ENCODE results near the gene RAB10.

The RAB10 gene

GRCh38 chr2:26114151-26114550 is 80.3 kb downstream of the RAB10 start:
- H3K4me1 ChIP-seq (ENCODE audit: insufficient read depth, poor library complexity, severe bottlenecking), result no peaks in the 10 kb centered on the region
- H3K27ac ChIP-seq (ENCODE audit: poor library complexity, severe bottlenecking), result no peak overlapping the region
- no peak for TF ChIP-seq CTCF (IDR thresholded peaks at IDR 0.05; ENCODE audit: poor library complexity, severe bottlenecking)
- H3K36me3 ChIP-seq (ENCODE audit: low read depth), result peaks cover 59% of the 10 kb centered on the region
- no peak for DNase-seq (ENCODE audit: low spot score)
- no peaks in the 10 kb centered on the region for H3K27me3 ChIP-seq (ENCODE audit: insufficient read depth, poor library complexity, severe bottlenecking)
- H3K9me3 ChIP-seq (ENCODE audit: severe bottlenecking), result no peaks in the 10 kb centered on the region
- no peak for ATAC-seq (ENCODE audit: low read depth)
- H3K4me3 ChIP-seq (ENCODE audit: severe bottlenecking), result no peak overlapping the region

- no peak for TF ChIP-seq CTCF (IDR thresholded peaks at IDR 0.05; ENCODE audit: poor library complexity, severe bottlenecking)
- H3K27ac ChIP-seq (ENCODE audit: poor library complexity, severe bottlenecking), result no peak overlapping the region
- H3K36me3 ChIP-seq (ENCODE audit: low read depth), result peaks cover 22% of the 10 kb centered on the region
- no peaks in the 10 kb centered on the region for H3K27me3 ChIP-seq (ENCODE audit: insufficient read depth, poor library complexity, severe bottlenecking)
- no peak overlapping the region for H3K4me3 ChIP-seq (ENCODE audit: severe bottlenecking)
- no peaks in the 10 kb centered on the region for H3K9me3 ChIP-seq (ENCODE audit: severe bottlenecking)
- no peak for DNase-seq (ENCODE audit: low spot score)
- no peaks in the 10 kb centered on the region for H3K4me1 ChIP-seq (ENCODE audit: insufficient read depth, poor library complexity, severe bottlenecking)
- ATAC-seq (ENCODE audit: low read depth), result no peak
Observed at GRCh38 chr2:26118682-26119081, 84.8 kb downstream of the RAB10 start.

GRCh38 chr2:26119521-26119920 is 85.6 kb downstream of the RAB10 start:
- DNase-seq (ENCODE audit: low spot score) (no peak), ATAC-seq (ENCODE audit: low read depth) (no peak)
- H3K4me1 ChIP-seq (ENCODE audit: insufficient read depth, poor library complexity, severe bottlenecking), result no peaks in the 10 kb centered on the region
- no peak for TF ChIP-seq CTCF (IDR thresholded peaks at IDR 0.05; ENCODE audit: poor library complexity, severe bottlenecking)
- no peaks in the 10 kb centered on the region for H3K27me3 ChIP-seq (ENCODE audit: insufficient read depth, poor library complexity, severe bottlenecking)
- no peak overlapping the region for H3K27ac ChIP-seq (ENCODE audit: poor library complexity, severe bottlenecking)
- H3K36me3 ChIP-seq (ENCODE audit: low read depth), result peaks cover 19% of the 10 kb centered on the region
- no peak overlapping the region for H3K4me3 ChIP-seq (ENCODE audit: severe bottlenecking)
- no peaks in the 10 kb centered on the region for H3K9me3 ChIP-seq (ENCODE audit: severe bottlenecking)

GRCh38 chr2:26122630-26123029 is 88.7 kb downstream of the RAB10 start:
- H3K9me3 ChIP-seq (ENCODE audit: severe bottlenecking), result no peaks in the 10 kb centered on the region
- no peak overlapping the region for H3K4me3 ChIP-seq (ENCODE audit: severe bottlenecking)
- no peak overlapping the region for H3K27ac ChIP-seq (ENCODE audit: poor library complexity, severe bottlenecking)
- no peak for DNase-seq (ENCODE audit: low spot score)
- peaks cover 37% of the 10 kb centered on the region for H3K36me3 ChIP-seq (ENCODE audit: low read depth)
- no peak for ATAC-seq (ENCODE audit: low read depth)
- TF ChIP-seq CTCF (IDR thresholded peaks at IDR 0.05; ENCODE audit: poor library complexity, severe bottlenecking), result no peak
- no peaks in the 10 kb centered on the region for H3K27me3 ChIP-seq (ENCODE audit: insufficient read depth, poor library complexity, severe bottlenecking)
- no peaks in the 10 kb centered on the region for H3K4me1 ChIP-seq (ENCODE audit: insufficient read depth, poor library complexity, severe bottlenecking)

GRCh38 chr2:26123426-26123825 is 89.5 kb downstream of the RAB10 start:
- no peak for TF ChIP-seq CTCF (IDR thresholded peaks at IDR 0.05; ENCODE audit: poor library complexity, severe bottlenecking)
- no peak for ATAC-seq (ENCODE audit: low read depth)
- H3K4me1 ChIP-seq (ENCODE audit: insufficient read depth, poor library complexity, severe bottlenecking), result no peaks in the 10 kb centered on the region

More at GRCh38 chr2:26123426-26123825, 89.5 kb downstream of the RAB10 start:
- H3K36me3 ChIP-seq (ENCODE audit: low read depth), result peaks cover 44% of the 10 kb centered on the region
- H3K4me3 ChIP-seq (ENCODE audit: severe bottlenecking), result no peak overlapping the region
- no peak for DNase-seq (ENCODE audit: low spot score)
- H3K27me3 ChIP-seq (ENCODE audit: insufficient read depth, poor library complexity, severe bottlenecking), result no peaks in the 10 kb centered on the region
- H3K27ac ChIP-seq (ENCODE audit: poor library complexity, severe bottlenecking), result no peak overlapping the region
- no peaks in the 10 kb centered on the region for H3K9me3 ChIP-seq (ENCODE audit: severe bottlenecking)
